ENCODE data around the gene ZNF8. TPM values are rescaled to one million over a fixed set of nuclear protein-coding genes. Genes with fewer than 3 reads are reported as not detected.

The ZNF8 gene
- total and polyA plus RNA-seq, 2 of the 4 experiments (the other 2 are of a cell fraction), result 2.1 to 3.9 TPM

GRCh38 chr19:58261600-58261967 is 17.2 kb upstream of the ZNF8 start:
- no peak overlapping the region for H3K4ac ChIP-seq (ENCODE audit: low read depth, low read length)
- dilution Hi-C loops (cut with HindIII; ENCODE audit: low sequenced_read_pairs, unreplicated experiment) (no loop called here), in situ Hi-C loops (cut with MboI; ENCODE audit: low sequenced_read_pairs) (no loop called here), intact Hi-C loops (cut with micrococcal nuclease) (no loop called here)
- no TSS peak for BruUV-seq (replicated peaks)
- H3K27me3 ChIP-seq (ENCODE audit: control insufficient read depth, insufficient read depth, low read length), result no peaks in the 10 kb centered on the region
- no peak overlapping the region for H3K14ac ChIP-seq (replicated peaks; ENCODE audit: low read depth, low read length)
- H2AK9ac ChIP-seq (replicated peaks; ENCODE audit: low read depth, low read length, poor library complexity), result no peak overlapping the region
- H3K9me1 ChIP-seq (ENCODE audit: insufficient read depth, low read length), result no peaks in the 10 kb centered on the region
- DNase-seq (no peak), ATAC-seq (ENCODE audit: low read depth) (no peak)
- no peak overlapping the region for H2BK5ac ChIP-seq (ENCODE audit: low read depth, low read length, poor library complexity, severe bottlenecking)
- no peak overlapping the region for H3K27ac ChIP-seq (ENCODE audit: insufficient read depth, low read length)
- H4K20me1 ChIP-seq (ENCODE audit: insufficient read depth, low read length), result no peaks in the 10 kb centered on the region
- peaks cover 79% of the 10 kb centered on the region for H3K36me3 ChIP-seq (ENCODE audit: control insufficient read depth, insufficient read depth, low read length)
- no peak overlapping the region for H3K4me2 ChIP-seq (ENCODE audit: low read depth, low read length)
- no peak overlapping the region for H2AFZ ChIP-seq (replicated peaks; ENCODE audit: low read length, poor library complexity)
- TF ChIP-seq SMC3 (IDR thresholded peaks at IDR 0.05; ENCODE audit: low read depth, low read length) (no peak), MAZ (IDR thresholded peaks at IDR 0.05; ENCODE audit: borderline replicate concordance, low read depth, low read length) (no peak), MXI1 (IDR thresholded peaks at IDR 0.05; ENCODE audit: borderline replicate concordance, low read depth, low read length) (no peak), ELK1 (IDR thresholded peaks at IDR 0.05; ENCODE audit: borderline replicate concordance, low read depth, low read length) (no peak)
- H2BK120ac ChIP-seq (ENCODE audit: low read depth, low read length), result no peak overlapping the region
- no peak overlapping the region for H2AK5ac ChIP-seq (ENCODE audit: low read depth, low read length)
- no peak overlapping the region for H4K91ac ChIP-seq (ENCODE audit: insufficient read depth, low read depth, low read length)
- no peak overlapping the region for H4K8ac ChIP-seq (ENCODE audit: low read depth in 2 of 2, low read length in 2 of 2)
- H3K79me1 ChIP-seq (ENCODE audit: low read depth in 1 of 2, low read length in 2 of 2), result peaks cover 6 to 10% of the 10 kb centered on the region in 2 experiments
- ChIA-PET CTCF (no interaction called here), POLR2A (ENCODE audit: unreplicated experiment) (no interaction called here)
- no peaks in the 10 kb centered on the region for H3K4me1 ChIP-seq (ENCODE audit: control insufficient read depth, insufficient read depth, low read length)
- no peak overlapping the region for H2BK15ac ChIP-seq (ENCODE audit: low read depth, low read length)
- H3K18ac ChIP-seq (ENCODE audit: low read depth, low read length), result no peak overlapping the region
- no peak overlapping the region for H3K23ac ChIP-seq (ENCODE audit: low read depth, low read length)
- no CpG with 5 or more reads among the region's 3 CpGs for WGBS, 2 experiments (ENCODE audit: extremely low coverage in 2 of 2, insufficient read length in 1 of 2)
- no peak overlapping the region for H3K4me3 ChIP-seq (ENCODE audit: insufficient read depth, low read depth, low read length)
- H3K9ac ChIP-seq (ENCODE audit: low read depth, low read length), result no peak overlapping the region
- H4K5ac ChIP-seq (ENCODE audit: low read depth, low read length), result no peak overlapping the region
- no peak overlapping the region for H3K56ac ChIP-seq (ENCODE audit: extremely low read depth, insufficient read depth, low read length)
- no peak overlapping the region for H2BK20ac ChIP-seq (ENCODE audit: low read depth, low read length)
- peaks cover 98% of the 10 kb centered on the region for H3K9me3 ChIP-seq (ENCODE audit: control insufficient read depth, insufficient read depth, low read length)
